ENCODE results near the gene FOXP1. TPM values are rescaled to one million over a fixed set of nuclear protein-coding genes. Genes with fewer than 3 reads are reported as not detected.

The FOXP1 gene
- total RNA-seq, 1 experiment from 2014 or later, result 75.3 TPM

DNA sequence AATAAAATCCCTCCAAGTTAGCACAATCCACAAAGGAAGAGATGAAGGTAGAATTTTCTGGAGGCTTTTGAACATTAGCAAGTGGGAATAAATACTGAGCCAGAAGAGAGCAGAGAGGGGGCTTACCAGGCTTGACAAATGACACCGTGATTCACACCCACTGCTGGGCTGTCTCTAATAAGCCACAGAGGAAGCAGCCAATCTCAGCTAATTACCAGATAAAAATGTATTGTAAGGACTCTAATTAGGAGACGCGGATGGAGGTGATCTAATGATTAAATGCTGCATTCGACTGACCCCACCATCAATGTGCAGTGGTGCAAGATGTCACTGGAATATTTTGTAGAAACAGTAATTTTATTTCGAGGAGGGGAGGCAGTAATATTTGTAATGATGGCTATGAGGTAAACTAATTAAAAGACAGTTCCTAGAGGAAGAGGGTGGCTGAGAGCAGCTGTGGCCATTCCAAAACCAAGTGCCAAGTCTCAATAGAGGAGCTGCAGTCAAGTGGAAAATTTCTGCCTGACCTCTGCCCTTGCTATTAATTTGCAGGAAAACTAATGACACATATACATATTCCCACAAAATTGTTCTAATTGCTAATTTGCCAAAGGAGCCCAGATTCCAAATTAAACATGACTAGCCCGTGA is 602.2 kb downstream of the FOXP1 start:
- no CpG with 5 or more reads among the region's 6 CpGs for WGBS (ENCODE audit: extremely low coverage, insufficient read length, low lambda C conversion rate)

More for the DNA sequence above, 602.2 kb downstream of the FOXP1 start:
- Mint-ChIP-seq H3K4me3 (no peak overlapping the region), H3K4me1 (peaks cover 20 to 36% of the 10 kb centered on the region in 2 experiments), H3K36me3 (ENCODE audit: insufficient read depth in 1 of 3, low read depth in 3 of 3) (peaks cover 11 to 35% (median 13%) of the 10 kb centered on the region in 3 experiments; a peak in 6 of 7 replicates), H3K9me3 (no peaks in the 10 kb centered on the region), H3K27ac (peak overlapping the region in 2 of 3 experiments; percentile 32 to 52; a peak in 3 of 7 replicates), H3K27me3 (ENCODE audit: low read depth) (no peaks in the 10 kb centered on the region)
- no peak overlapping the region for H2AFZ ChIP-seq (ENCODE audit: low read length)
- H4K8ac ChIP-seq (replicated peaks; ENCODE audit: insufficient read length, low read depth, low read length), result no peak overlapping the region
- no peak overlapping the region for H2AK5ac ChIP-seq (ENCODE audit: insufficient read length, low read length)
- no peaks in the 10 kb centered on the region for H4K20me1 ChIP-seq (ENCODE audit: control insufficient read depth, insufficient read depth, insufficient read length)
- H2BK20ac ChIP-seq (ENCODE audit: low read depth, low read length, poor library complexity, severe bottlenecking), result no peak overlapping the region
- no peak overlapping the region for H3K18ac ChIP-seq (ENCODE audit: insufficient read length, low read depth, low read length)
- TF ChIP-seq, protein P1, sequence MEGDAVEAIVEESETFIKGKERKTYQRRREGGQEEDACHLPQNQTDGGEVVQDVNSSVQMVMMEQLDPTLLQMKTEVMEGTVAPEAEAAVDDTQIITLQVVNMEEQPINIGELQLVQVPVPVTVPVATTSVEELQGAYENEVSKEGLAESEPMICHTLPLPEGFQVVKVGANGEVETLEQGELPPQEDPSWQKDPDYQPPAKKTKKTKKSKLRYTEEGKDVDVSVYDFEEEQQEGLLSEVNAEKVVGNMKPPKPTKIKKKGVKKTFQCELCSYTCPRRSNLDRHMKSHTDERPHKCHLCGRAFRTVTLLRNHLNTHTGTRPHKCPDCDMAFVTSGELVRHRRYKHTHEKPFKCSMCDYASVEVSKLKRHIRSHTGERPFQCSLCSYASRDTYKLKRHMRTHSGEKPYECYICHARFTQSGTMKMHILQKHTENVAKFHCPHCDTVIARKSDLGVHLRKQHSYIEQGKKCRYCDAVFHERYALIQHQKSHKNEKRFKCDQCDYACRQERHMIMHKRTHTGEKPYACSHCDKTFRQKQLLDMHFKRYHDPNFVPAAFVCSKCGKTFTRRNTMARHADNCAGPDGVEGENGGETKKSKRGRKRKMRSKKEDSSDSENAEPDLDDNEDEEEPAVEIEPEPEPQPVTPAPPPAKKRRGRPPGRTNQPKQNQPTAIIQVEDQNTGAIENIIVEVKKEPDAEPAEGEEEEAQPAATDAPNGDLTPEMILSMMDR (conservative IDR thresholded peaks at IDR 0.05), result no peak
- no peaks in the 10 kb centered on the region for H3K23me2 ChIP-seq (ENCODE audit: insufficient read length, low read depth, low read length, poor library complexity, severe bottlenecking)
- H3K23ac ChIP-seq (ENCODE audit: insufficient read length, low read depth, low read length), result no peak overlapping the region
- H3T11ph ChIP-seq (ENCODE audit: low read length), result no peak overlapping the region
- no peaks in the 10 kb centered on the region for H3K79me2 ChIP-seq (ENCODE audit: insufficient read depth, low read length)
- H2BK12ac ChIP-seq (ENCODE audit: insufficient read length, low read depth, low read length), result no peak overlapping the region
- no peak overlapping the region for H2BK120ac ChIP-seq (ENCODE audit: low read depth, low read length, poor library complexity, severe bottlenecking)
- no peak overlapping the region for H4K91ac ChIP-seq (ENCODE audit: insufficient read length, low read depth, low read length)
- H2BK5ac ChIP-seq (ENCODE audit: insufficient read length, low read length), result no peak overlapping the region
- H3K9ac ChIP-seq (ENCODE audit: extremely low read depth, insufficient read length, low read length), result no peak overlapping the region
- no peak overlapping the region for H2BK15ac ChIP-seq (ENCODE audit: low read depth, low read length)
- no peak overlapping the region for H3K14ac ChIP-seq (ENCODE audit: insufficient read depth, low read length)
- no peak overlapping the region for H3K27ac ChIP-seq (ENCODE audit: insufficient read length, low read depth, low read length)
- DNase-seq, result no peak
- H3K9me3 ChIP-seq (ENCODE audit: control insufficient read depth, low read depth, low read length), result no peaks in the 10 kb centered on the region
- H3K4me2 ChIP-seq (ENCODE audit: insufficient read depth, insufficient read length, low read length), result no peak overlapping the region
- H3K4ac ChIP-seq (ENCODE audit: low read depth, low read length), result no peak overlapping the region
- no peaks in the 10 kb centered on the region; the same call in 1 of the 2 replicates for H3K4me1 ChIP-seq (ENCODE audit: insufficient read depth, low read length)
- H3K79me1 ChIP-seq (ENCODE audit: insufficient read depth, low read depth, low read length, poor library complexity, severe bottlenecking), result no peaks in the 10 kb centered on the region
- no peaks in the 10 kb centered on the region for H3K27me3 ChIP-seq (ENCODE audit: insufficient read depth, low read length)
- no peak overlapping the region for H3K56ac ChIP-seq (ENCODE audit: insufficient read length, low read depth, low read length)
- H4K5ac ChIP-seq (ENCODE audit: insufficient read length, low read depth, low read length), result no peak overlapping the region

All from H9 (cell line).